GM12891 (cell line): Measurements from ENCODE around the gene TIE1.

ENCODE experiments used
- POLR2A ChIP-seq: IDR thresholded peaks from 2 replicates; pipeline ENCODE4 v1.6.1; 2011; ENCODE audit warnings: low read depth, low read length, control low read depth
- POLR2AphosphoS5 ChIP-seq: IDR thresholded peaks from 2 replicates; pipeline ENCODE4 v1.6.1; 2011; ENCODE audit warnings: low read depth, low read length, control low read depth
- TAF1 ChIP-seq: IDR thresholded peaks from 2 replicates; pipeline ENCODE4 v1.6.1; 2011; ENCODE audit warnings: low read depth, low read length, control low read depth

- TF ChIP-seq POLR2A = no peak
- no peak for TF ChIP-seq POLR2AphosphoS5
- TF ChIP-seq TAF1 = no peak
Measured at GRCh38 chr1:43266881-43267280, 33.9 kb upstream of the TIE1 start.
